Suppressor macrophage treated with lipopolysaccharide for 1 hour (primary cell): Measurements from ENCODE around the gene STX8.

ENCODE experiments used
- DNase-seq, 3 donors: peaks; one replicate each; pipeline ENCODE4 v3.0.0-alpha.2; 2020 to 2022

The STX8 gene

GRCh38 chr17:9237053-9237410, 338.6 kb downstream of the STX8 start:
- no peak for DNase-seq

GRCh38 chr17:9236286-9237052, 339.2 kb downstream of the STX8 start:
- no peak for DNase-seq

GRCh38 chr17:9235346-9235745, 340.3 kb downstream of the STX8 start:
- no peak for DNase-seq

- no peak for DNase-seq
Observed at GRCh38 chr17:9234389-9234945, 341.2 kb downstream of the STX8 start.

- DNase-seq: no peak
Observed at GRCh38 chr17:9233761-9234160, 341.9 kb downstream of the STX8 start.

- DNase-seq: no peak
Observed at GRCh38 chr17:9233271-9233599, 342.4 kb downstream of the STX8 start.

- DNase-seq: no peak
Observed at GRCh38 chr17:9232591-9233270, 342.9 kb downstream of the STX8 start.

- no peak for DNase-seq
Observed at GRCh38 chr17:9232155-9232475, 343.5 kb downstream of the STX8 start.

GRCh38 chr17:9231449-9232154, 344.0 kb downstream of the STX8 start:
- DNase-seq: no peak

- DNase-seq: no peak
Observed at GRCh38 chr17:9230861-9231260, 344.8 kb downstream of the STX8 start.

GRCh38 chr17:9230346-9230745, 345.3 kb downstream of the STX8 start:
- no peak for DNase-seq

- no peak for DNase-seq
Observed at GRCh38 chr17:9229826-9230201, 345.8 kb downstream of the STX8 start.

GRCh38 chr17:9229160-9229825, 346.3 kb downstream of the STX8 start:
- DNase-seq: no peak

GRCh38 chr17:9228408-9229159, 347.0 kb downstream of the STX8 start:
- DNase-seq: no peak

GRCh38 chr17:9227819-9228407, 347.7 kb downstream of the STX8 start:
- DNase-seq: no peak

GRCh38 chr17:9226794-9227135, 348.9 kb downstream of the STX8 start:
- DNase-seq: no peak

- no peak for DNase-seq
Observed at GRCh38 chr17:9226130-9226793, 349.4 kb downstream of the STX8 start.

- no peak for DNase-seq
Observed at GRCh38 chr17:9225305-9226101, 350.1 kb downstream of the STX8 start.

GRCh38 chr17:9224485-9224884, 351.1 kb downstream of the STX8 start:
- DNase-seq: no peak

- no peak for DNase-seq
Observed at GRCh38 chr17:9223531-9223930, 352.1 kb downstream of the STX8 start.

- no peak for DNase-seq
Observed at GRCh38 chr17:9221922-9222180, 353.8 kb downstream of the STX8 start.
